ENCODE results near the gene KCNIP4.
"Not testable (repeated sequence)": the region's sequence is repeated elsewhere in the genome, so short reads cannot be mapped to it uniquely, and the experiment has no call there.

The KCNIP4 gene

DNA sequence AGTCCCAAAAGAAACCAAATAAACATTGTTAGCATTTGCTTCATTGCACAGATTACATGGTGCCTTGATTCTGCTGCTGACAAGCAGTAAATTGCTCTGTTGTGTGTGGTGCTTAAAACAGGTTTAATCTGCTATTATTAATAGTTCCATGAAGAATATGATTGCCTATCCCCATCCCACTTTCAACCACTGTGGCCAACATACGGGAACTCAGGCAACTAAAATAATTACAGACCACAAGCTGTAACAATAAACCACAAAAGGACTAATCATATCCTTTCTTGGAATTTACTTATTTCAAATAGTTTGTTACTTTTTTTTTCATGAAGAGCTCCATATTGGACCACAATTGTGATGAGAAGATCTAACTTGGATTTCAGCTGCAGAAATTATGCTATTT is 1116.8 kb downstream of the KCNIP4 start:
- DNase-seq: no peak

DNA sequence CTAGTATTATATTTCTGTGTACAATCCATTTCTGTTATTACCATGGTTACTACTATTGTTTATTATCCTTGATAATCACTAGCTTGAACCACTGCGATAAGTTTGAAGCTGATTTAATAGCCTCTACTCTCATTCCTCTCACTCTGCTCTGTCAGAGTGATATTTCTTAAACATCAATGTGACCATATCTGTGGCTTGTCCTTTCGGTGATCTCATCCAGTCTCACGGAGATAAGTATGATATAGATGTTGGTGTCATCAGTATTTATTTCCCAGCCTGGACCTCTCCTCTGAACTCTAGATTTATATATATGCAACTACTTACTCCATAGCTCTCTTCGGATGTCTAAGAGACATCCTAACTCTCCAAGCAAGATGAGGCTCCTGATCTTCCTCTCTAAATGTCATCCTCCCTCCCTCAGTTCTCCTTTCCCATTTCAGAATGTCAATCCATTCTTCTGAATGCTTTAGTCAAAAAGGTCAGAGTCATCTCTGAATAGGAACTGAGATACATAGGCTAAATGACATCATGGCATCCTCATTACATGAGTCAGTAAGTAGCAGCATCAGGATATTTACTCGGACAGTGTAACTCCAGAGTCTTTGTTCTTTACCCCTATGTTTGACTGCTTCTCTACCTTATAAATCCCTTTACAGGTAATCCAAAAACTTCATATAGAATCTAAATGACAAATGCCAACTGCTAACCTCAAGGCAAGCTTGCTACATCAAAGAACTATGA is 1118.8 kb downstream of the KCNIP4 start:
- DNase-seq: no peak

DNA sequence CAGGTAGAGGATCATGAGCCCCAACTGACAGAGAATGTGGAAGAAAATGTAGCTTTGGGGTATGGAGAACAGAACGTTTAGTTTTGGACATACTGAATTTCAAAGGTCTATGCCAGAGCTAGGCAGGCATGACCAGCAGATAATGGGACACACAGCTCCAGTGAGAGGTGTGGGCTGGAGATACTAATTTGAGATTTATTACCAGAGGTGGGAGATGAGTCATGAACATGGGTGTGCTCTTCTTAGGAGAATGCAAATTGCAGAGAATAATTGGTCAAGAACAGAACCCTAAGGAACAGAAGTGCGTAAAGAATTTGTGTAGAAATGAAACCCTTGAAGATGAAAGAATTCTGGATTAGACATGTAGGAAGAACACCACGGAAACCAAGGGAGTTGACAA is 1123.1 kb downstream of the KCNIP4 start:
- DNase-seq: no peak

DNA sequence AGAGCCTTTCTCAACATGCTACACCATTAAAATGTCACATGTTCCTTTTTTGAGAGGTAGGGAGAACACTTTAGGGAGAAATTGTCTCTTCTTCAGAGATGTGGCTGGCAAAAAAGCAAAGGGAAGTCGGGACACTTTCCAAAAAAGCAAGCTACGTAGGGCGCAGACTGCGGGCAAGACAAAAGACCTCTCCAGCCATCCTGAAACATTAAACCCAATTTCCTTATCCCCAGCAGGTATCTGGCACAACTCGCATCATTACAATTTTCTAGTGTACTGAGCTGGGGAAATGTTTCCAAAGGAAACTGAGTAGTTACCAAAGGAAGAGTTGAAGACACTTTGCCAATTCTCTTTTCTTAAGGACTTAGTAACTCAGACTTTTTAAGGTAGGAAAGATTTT is 1132.3 kb downstream of the KCNIP4 start:
- DNase-seq: no peak

DNA sequence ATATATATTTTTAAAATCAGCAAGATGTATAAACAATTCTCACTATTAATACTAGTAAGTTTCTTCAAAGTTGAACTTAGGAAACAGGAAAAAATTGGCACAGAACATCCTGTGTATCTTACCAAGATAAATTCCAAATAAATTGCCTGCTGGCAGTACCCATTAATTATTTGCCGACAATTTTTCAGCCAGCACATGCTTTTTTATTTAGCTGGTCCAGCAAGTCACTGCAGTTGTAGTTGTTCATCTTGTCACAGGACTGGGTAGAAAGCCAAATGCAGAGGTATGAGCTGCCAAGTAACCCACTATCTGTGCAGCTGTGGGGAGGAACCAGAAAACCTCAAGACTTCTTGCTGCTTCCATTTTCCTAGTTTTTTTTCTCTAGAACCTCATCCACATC is 1134.9 kb downstream of the KCNIP4 start:
- no peak for DNase-seq

DNA sequence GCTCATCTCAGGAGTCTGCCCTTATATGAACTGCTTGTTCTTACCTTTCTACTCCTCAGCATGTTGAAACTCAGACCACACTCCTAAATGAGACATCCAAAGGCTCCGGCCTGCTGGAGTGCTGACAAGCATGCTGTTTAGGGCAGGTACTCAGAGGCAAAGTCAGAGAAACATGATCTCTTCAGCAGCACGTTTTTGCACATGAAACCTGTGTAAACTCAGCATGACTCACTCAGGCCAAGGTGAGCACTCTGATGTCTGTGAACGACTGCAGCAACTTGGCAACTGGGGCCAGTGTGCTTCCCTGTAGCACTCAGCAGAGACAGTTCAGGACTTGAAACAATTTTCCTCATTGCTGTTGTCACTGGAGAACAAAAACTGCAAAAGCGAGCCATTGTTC is 1138.8 kb downstream of the KCNIP4 start:
- DNase-seq: peak in 1 of 2 experiments; percentile 8

DNA sequence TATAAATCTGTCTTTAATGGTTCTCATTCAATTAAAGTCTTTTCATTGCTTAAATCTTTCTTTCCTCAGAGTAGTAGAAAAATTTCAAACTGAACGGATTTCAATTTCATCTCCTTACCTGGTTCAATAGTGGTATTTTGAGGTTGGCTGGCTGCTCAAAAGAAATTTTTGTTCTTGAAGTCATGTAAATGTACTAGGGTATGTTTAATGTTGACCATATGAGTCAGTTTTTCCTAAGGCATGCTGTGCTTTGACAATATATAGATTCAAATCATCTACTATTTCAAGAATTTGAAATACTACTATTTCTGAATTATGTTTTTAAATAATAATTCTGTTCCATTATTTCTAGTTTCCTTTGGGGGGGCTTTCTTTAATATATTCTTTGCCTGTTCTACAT is 1142.9 kb downstream of the KCNIP4 start:
- DNase-seq: no peak

DNA sequence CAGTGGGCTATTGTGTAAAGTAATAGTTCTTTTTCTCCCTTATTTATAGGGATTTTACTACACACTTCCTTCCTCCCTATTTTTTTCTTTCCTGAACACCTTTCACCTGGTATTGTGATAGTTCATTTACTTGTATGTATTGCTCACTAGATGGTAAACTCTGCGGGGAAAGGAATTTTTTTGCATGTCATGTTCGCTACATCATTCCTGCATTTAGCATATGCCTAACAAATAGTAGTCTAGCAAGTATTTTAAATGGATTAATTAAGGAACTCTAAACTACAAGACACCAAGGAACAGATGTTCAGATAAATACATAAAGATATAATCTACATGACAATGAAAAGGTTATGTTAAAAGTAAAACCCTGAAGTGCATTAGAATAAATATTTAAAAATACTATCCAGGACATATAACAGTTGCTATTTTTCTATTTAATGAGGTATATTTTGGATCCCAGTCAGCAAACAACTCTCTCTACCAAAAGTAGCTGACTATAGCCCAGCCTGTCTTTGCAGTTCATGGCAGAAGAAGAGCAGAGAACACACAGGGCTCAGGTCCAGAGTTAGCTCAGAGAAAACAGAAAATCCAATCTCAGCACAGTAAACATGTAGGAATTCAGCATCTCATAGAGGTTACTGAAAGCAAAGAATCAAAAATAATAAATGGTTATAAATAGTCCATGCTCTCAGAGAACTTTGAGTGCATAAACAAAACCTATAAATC is 1160.5 kb downstream of the KCNIP4 start:
- DNase-seq: no peak

DNA sequence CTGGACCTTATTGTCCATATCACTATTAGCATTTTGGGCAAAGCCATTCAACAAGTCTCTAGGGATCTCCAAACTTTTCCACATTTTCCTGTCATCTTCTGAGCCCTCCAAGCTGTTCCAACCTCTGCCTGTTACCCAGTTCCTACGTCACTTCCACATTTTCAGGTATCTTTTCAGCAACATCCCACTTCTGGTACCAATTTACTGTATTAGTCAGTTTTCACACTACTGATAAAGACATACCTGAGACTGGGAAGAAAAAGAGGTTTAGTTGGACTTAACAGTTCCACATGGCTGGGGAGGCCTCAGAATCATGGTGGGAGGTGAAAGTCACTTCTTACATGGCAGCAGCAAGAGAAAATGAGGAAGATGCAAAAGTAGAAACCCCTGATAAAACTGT is 1165.4 kb downstream of the KCNIP4 start:
- not testable (repeated sequence) for DNase-seq

DNA sequence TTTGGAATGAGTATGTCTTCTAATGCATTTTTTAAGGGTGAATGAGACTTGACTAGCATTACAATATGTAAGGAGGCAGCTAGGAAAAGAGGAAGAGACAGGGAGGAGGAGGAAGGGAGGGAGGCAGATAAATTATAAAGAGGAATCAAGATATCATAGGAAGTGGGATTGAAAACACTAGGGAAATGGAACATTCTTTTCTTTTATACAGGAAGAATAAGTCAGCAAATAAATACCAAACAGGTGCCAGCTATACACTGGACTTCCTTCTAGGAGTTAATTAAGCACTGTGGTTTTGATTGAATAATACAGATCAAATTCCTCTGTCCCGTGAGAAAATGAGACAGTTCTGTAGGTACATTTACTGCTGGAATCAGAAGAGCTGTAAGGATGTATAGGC is 1169.7 kb downstream of the KCNIP4 start:
- no peak for DNase-seq

DNA sequence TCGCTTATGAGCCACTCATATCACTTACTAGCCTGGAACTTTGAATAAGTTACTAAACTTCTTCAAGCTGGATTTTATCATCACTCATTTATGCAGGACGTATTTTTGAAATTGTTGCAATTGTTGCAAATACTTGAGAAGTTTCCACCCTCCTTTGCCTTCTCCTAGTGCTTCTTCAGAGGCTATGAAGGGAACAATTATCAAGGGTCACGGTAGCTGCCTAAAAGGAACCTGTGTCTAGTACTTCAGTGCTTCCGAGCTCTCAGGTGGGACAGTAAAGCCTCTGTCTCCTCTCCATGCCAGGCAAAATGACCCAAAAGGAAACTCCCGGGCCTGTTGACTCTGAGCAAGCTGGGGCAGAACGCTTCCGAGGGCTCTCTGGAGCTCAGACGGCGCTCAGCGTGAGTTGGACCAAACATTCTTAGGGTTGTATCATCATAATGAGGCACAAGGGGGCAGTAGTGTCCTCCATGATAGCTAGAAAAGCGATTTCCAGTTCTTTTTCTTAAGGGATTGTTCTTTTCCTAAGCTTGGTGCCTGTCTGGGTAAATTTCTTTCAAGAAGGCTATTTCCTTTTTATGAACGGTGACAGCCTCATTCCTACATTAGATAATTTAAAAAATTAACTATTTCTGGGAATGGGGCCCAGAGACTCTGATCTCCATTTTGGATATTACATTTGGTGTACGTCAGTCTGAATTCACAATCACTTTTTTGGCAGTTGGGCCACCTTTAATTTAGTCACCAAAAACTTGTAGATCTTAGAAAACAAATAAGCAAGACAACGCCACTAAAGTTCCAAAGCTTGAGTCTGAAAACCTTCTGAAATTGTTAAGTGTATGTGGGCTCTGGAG is 1175.2 kb downstream of the KCNIP4 start:
- peak; percentile 18 to 35 for DNase-seq

DNA sequence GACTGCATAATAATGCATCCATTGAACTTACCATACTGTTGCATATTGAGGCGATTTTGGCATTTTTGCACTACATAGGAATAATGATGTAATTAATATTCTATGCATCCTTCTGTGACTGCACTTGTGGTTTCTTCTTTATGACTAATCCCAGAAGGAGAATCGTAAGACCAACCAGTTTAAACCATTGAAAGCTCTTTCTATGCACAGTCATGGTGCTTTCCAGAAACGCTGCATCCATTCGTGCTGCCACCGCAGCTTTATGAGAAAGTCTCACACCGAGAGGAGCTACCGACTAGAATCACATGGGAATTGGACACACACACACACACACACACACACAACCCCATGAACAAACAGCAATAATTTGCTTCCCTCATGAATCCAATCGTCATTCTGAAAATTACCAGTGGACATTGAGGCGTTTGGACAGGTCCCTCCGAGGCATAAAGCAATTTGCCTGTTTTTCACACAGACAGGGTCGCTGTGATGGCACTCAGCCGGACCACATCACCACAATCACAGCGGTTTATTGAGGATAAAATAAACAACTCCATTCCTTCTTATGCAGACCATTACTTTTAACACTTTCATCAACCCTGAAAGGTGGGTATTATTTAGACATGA is 1184.1 kb downstream of the KCNIP4 start:
- DNase-seq: no peak

DNA sequence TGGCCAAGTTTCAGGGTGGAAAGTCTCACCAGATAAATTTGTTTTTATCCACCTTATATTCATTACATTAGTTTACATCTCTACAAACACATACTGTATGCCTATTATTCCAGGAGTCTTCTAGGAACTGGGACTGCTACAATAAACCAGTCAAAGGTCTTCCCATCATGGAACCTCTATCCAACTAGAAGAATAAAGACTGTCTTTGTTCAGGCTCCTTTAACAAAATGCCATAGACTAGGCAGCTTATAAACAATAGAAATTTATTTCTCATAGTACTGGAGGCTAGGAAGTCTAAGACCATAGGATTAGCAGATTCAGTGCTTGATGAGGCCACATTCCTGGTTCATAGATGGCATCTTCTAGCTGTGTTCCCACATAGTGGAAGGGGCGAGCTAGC is 1186.7 kb downstream of the KCNIP4 start:
- DNase-seq: no peak

DNA sequence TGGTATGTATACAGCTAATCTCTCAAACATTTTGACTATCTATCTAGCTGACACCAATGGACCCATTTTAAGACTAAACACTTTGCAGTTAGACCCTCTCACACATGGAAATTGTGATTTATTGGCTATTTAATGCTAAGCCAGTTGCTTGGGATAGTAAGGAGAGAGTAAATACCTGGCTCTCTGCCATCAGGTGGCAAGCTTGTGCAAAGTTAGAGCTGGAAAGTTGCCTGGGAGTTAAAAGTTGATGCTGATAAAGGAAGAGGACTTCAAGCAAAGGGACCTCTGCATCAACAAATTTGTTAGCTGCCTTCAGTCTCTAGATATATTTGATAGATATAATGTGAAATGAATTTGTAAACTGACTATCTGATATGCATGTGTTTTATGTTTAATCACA is 1187.2 kb downstream of the KCNIP4 start:
- DNase-seq: no peak

DNA sequence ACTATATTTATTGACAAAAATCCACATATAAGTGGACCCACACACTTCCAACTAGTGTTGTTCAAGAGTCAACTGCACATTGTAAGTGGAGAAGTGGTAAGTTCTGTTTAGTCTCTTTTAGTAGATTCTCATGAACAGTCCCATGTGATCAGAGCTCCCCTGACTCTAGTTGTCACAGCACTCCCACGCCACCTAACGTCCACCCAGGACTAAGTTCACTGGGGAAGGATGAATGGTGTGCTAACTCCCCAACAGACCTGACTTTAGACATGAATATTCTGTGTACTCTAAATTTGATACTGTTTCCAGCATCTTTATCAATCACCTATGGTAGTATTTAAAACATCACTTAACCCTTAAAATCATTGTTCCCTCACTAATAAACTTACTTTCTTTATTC is 1188.5 kb downstream of the KCNIP4 start:
- no peak for DNase-seq

DNA sequence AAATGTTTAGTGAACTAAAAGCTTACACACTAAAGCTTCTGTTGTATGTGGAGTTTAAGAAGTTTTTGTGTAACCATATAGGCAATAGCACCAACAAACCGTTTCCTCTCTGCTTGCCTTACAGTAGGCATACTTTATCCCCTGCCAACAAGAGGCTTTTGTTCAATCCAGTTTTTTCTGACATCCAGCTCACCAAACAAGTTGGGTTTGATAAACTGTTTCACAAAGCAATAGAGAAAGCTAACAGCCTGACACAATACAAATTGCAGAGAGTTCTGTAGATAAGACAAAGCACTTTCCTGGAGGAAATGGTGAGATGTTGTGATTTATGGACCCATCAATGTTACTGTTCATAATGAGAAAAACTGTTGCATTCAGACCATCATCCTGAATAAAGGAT is 1194.5 kb downstream of the KCNIP4 start:
- no peak for DNase-seq

DNA sequence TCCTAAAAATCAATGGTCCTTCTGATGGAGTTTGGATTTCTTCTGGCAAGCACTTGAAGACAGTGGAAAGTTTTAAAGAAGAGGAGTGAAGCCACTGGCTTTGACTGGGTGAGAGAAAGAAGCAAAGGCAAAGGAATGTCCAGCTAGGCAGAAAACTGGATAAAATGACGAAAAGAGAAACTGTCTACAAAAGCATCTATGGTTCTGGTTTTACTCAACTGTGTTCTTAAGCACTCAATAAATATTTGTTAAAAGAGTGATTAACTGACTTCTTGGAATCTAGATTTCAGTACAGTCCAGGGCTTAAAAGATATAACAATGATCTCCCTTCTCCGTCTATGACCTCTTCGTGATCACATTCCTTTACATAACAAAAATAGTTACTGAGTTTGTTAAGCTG is 1195.9 kb downstream of the KCNIP4 start:
- no peak for DNase-seq

DNA sequence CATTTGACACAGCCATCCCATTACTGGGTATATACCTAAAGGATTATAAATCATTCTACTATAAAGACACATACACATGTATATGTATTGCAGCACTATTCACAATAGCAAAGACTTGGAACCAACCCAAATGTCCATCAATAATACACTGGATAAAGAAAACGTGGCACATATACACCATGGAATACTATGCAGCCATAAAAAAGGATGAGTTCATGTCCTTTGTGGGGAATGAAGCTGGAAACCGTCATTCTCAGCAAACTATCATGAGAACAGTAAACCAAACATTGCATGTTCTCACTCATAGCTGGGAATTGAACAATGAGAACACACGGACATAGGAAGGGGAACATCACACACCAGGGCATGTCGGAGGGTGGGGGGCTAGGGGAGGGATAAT is 1202.6 kb downstream of the KCNIP4 start:
- not testable (repeated sequence) for DNase-seq

DNA sequence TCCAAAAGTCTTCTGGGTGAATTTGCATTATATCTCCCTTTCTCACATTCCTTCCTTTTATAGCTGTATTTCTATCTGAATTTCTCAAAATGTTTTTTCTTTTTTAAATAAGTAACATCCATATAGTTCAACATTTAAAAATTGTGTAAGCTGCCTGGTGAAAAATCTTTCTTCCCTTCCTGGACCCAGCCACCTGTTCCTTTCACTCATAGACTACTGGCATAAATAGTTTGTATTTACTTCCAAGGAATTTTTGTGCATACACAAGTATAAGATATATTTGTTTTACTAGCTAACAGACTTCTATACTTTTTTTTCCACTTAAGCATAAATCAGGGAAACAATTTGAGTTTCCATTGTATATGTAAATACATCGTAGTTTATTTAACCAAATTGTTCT is 1212.6 kb downstream of the KCNIP4 start:
- no peak for DNase-seq

DNA sequence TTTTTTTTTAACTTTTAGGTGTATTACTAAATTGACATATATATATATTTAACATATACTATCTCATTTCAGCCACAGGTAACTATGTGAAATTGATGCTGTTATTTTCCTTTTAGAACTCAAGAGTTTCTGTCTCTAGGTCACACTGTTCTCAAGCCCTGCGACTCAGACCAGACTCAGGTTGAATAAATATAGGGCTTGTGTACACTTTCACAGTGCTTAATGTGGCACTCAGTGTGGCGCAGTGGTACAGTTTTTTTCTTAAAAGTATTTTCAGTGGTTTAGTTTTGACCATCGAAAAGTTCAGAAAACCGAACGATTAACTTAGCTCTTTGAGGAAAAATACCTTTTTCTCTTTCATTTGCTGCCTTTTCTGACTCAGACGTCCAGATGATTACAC is 1223.7 kb downstream of the KCNIP4 start:
- no peak for DNase-seq

DNA sequence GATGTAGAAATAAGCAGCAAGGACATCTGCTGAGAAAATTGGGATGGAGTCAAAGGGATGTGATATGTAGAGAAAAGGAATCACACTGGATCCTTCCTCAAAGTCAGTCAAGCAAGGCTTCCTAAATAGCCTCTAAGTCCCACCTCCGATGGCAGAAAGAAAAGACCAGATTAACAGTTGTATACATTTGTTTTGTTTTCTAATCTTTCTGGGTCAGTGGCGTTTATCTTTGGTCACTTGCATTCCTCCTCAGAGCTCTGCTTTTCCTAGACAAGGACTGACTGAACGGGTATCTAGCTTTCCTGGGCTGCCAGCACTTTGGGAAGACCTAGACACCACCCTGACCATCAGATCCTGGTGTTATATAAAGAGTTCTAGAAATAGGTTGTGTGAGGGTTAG is 1225.1 kb downstream of the KCNIP4 start:
- no peak for DNase-seq

DNA sequence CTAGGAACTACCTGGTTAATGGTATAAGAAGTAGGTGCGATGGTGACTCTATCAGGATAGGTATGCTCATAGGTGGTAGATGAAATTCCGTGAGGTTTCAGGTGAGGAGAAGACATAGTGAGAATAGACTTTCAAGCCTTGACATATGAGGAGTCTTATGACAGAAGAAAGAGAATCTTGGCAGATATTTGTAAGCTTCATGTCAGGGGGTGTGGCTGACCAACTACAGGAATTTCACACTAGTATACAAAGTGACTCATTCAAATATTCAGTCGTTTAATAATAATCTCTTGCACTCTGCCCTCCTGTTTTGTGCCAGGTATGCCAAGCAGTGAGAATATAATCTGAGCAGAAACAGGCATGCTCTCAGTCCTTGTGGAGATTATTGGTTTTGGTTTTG is 1225.6 kb downstream of the KCNIP4 start:
- no peak for DNase-seq

DNA sequence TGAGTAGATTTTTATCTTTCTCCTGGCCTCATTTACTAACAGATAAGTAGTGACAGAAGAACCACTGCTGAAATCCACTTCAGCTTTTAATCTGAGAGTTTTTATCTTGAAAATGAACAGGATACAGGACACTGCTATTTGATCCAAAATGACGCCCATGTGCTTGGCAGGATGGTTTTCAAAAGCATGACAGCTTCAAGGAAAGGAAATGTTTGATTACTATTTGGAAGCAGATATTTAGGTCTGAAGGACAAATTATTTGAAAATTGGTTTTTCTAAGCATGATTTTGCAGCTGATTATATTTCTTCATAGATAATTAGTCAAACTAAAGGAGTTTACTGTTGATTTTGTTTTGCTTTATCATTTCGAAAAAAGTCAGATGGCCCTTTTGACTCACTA is 1237.2 kb downstream of the KCNIP4 start:
- no peak for DNase-seq

Measured in SHP77 (cell line).